Lung (tissue), 12 donors: ENCODE measurements around the gene ZNF784. TPM values are rescaled to one million over a fixed set of nuclear protein-coding genes. Genes with fewer than 3 reads are reported as not detected.
"Not testable (repeated sequence)": the region's sequence is repeated elsewhere in the genome, so short reads cannot be mapped to it uniquely, and the experiment has no call there.

Experiments used
- ATAC-seq: fragments of 200-7000 bp; cut with Tn5 transposase; one replicate; pipeline ENCODE4 v1.9.1; 2020; ENCODE audit warnings: moderate number of reproducible peaks; ENCODE audit not compliant: insufficient read depth, low FRiP score
- DNase-seq, 3 donors: peaks; one replicate each; pipeline ENCODE4 v3.0.0-alpha.2; 2013 to 2017
- H3K27ac ChIP-seq, 2 donors: one replicate each; pipeline ENCODE4 v1.5.1; 2013; ENCODE audit warnings: mild to moderate bottlenecking in 2 of 2, moderate library complexity in 2 of 2, control low read depth in 1 of 2, inconsistent platforms in 1 of 2, low read depth in 1 of 2, low read length in 1 of 2
- H3K27me3 ChIP-seq, 3 donors: one replicate each; pipeline ENCODE4 v1.5.1; 2013; ENCODE audit warnings: low read length in 2 of 3; ENCODE audit not compliant: control insufficient read depth in 3 of 3, insufficient read depth in 3 of 3
- H3K36me3 ChIP-seq, 4 donors: one replicate each; pipeline ENCODE4 v1.5.1; 2013; ENCODE audit warnings: low read length in 4 of 4, mild to moderate bottlenecking in 1 of 4, moderate library complexity in 1 of 4; ENCODE audit not compliant: control insufficient read depth in 4 of 4, insufficient read depth in 4 of 4
- H3K4me1 ChIP-seq, 5 donors: one replicate each; pipeline ENCODE4 v1.5.1; 2013; ENCODE audit warnings: low read length in 5 of 5, mild to moderate bottlenecking in 2 of 5, moderate library complexity in 1 of 5; ENCODE audit not compliant: control insufficient read depth in 5 of 5, insufficient read depth in 5 of 5
- H3K4me3 ChIP-seq: one replicate; pipeline ENCODE4 v1.5.1; 2013; ENCODE audit warnings: mild to moderate bottlenecking, control low read depth, moderate library complexity
- H3K9ac ChIP-seq, 2 donors: one replicate each; pipeline ENCODE4 v1.5.1; 2013; ENCODE audit warnings: low read length in 2 of 2, control low read depth in 1 of 2; ENCODE audit not compliant: insufficient read depth in 1 of 2
- H3K9me3 ChIP-seq, 4 donors: one replicate each; pipeline ENCODE4 v1.5.1; 2013; ENCODE audit warnings: low read length in 3 of 4, mild to moderate bottlenecking in 1 of 4, moderate library complexity in 1 of 4; ENCODE audit not compliant: control insufficient read depth in 4 of 4, insufficient read depth in 3 of 4
- WGBS, 2 donors: extraction: QIAGEN DNeasy Blood & Tissue Kit; methylation state at CpG; one replicate each; pipeline ENCODE4 v1.1.7; 2013; 5-methylcytosine and 5-hydroxymethylcytosine counted together
- polyA plus RNA-seq, 2 donors: library from polyadenylated mRNA; stranded (reverse); fragments of 200-250 nt; gene quantifications; one replicate each; pipeline ENCODE4 v1.2.1, GENCODE V29; 2013
- total RNA-seq, 2 donors: library from RNA; depleted of rRNA in 1 of 2; stranded (reverse); fragments of >200 nt in 1 of 2; gene quantifications; one replicate each; pipeline ENCODE4 v1.2.1, GENCODE V29; 2014 to 2021
- TF ChIP-seq, protein P1 (sequence below): IDR thresholded peaks from 2 replicates; pipeline ENCODE4 v1.5.1; 2012; ENCODE audit warnings: mild to moderate bottlenecking; ENCODE audit errors: control extremely low read depth, extremely low read depth
- donor health status: control.
- donor health status: control.
- donor health status: Bipolar disorder and iron deficiency.
- donor health status: healthy.
- donor health status: DM: yes; HTN: yes; CAD: no.

The ZNF784 gene
- total and polyA plus RNA-seq, 4 donors: 6.3 to 9.4 (median 6.9) TPM

DNA sequence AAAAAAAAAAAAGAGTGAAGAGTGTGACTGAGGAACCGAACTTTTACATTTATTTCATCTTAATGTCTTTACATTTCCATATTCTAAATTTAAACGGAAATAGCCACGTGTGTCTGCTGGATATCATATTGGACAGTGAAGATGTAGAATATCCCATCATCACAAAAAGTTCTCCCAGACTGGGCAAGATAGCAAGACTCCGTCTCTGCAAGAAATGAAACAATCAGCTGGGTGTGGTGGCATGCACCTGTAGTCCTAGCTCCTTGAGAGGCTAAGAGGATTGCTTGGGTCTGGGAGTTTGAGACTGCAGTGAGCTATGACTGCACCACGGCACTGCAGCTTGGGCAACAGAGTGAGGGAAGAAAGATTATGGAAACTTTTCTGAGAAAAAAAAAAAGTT lies 47.6 kb downstream of the ZNF784 start:
- 88 to 97% methylated on average over 5 of the region's 5 CpGs for WGBS, 2 donors
- Histone ChIP-seq H3K4me1 (peaks cover 3 to 9% (median 4%) of the 10 kb centered on the region in 5 donors), H3K9ac (no peak overlapping the region), H3K27me3 (no peaks in the 10 kb centered on the region), H3K4me3 (no peak overlapping the region), H3K36me3 (peaks cover 5 to 20% (median 6%) of the 10 kb centered on the region in 4 donors), H3K27ac (no peak overlapping the region), H3K9me3 (peaks cover 0 to 5% (median 0%) of the 10 kb centered on the region in 4 donors)
- DNase-seq (no peak), ATAC-seq (no peak)
- TF ChIP-seq, protein P1, sequence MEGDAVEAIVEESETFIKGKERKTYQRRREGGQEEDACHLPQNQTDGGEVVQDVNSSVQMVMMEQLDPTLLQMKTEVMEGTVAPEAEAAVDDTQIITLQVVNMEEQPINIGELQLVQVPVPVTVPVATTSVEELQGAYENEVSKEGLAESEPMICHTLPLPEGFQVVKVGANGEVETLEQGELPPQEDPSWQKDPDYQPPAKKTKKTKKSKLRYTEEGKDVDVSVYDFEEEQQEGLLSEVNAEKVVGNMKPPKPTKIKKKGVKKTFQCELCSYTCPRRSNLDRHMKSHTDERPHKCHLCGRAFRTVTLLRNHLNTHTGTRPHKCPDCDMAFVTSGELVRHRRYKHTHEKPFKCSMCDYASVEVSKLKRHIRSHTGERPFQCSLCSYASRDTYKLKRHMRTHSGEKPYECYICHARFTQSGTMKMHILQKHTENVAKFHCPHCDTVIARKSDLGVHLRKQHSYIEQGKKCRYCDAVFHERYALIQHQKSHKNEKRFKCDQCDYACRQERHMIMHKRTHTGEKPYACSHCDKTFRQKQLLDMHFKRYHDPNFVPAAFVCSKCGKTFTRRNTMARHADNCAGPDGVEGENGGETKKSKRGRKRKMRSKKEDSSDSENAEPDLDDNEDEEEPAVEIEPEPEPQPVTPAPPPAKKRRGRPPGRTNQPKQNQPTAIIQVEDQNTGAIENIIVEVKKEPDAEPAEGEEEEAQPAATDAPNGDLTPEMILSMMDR: no peak

DNA sequence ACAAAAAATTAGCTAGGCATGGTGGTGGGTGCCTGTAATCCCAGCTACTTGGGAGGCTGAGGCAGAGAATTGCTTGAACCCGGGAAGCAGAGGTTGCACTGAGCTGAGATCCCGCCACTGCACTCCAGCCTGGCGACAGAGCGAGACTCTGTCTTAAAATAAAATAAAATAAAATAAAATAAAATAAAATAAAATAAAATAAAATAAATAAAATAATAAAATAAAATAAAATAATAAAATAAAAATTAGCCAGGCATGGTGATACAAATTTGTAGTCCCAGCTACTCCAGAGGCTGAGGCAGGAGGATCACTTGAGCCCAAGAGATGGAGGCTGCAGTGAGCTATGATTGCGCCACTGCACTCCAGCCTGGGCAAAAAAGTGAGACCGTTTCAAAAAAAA lies 50.4 kb downstream of the ZNF784 start:
- H3K27me3 ChIP-seq, H3K4me3 ChIP-seq, DNase-seq, H3K9me3 ChIP-seq, H3K9ac ChIP-seq, H3K27ac ChIP-seq, ATAC-seq, H3K4me1 ChIP-seq: not testable (repeated sequence)
- WGBS, 2 donors: 89 to 93% methylated on average over 6 of the region's 6 CpGs
- peaks cover 5 to 19% (median 6%) of the 10 kb centered on the region in 4 donors for H3K36me3 ChIP-seq

Other genes with a start within 250 kb of the ZNF784 start
- 100 to 1,000 TPM in 1 of 2 donors, 10 to 100 TPM in 1; 14.3 to 106 TPM for gene TMEM190, start 247.7 kb downstream of the ZNF784 start, total RNA-seq
- 10 to 100 TPM; 56.2 to 68.8 TPM for gene TMEM190, start 247.7 kb downstream of the ZNF784 start, polyA plus RNA-seq
- gene TMEM238, start 240.3 kb downstream of the ZNF784 start, total RNA-seq: 10 to 100 TPM in 1 of 2 donors, under 1 TPM in 1; 0.43 to 31.0 TPM
- under 1 TPM; 0.76 to 0.89 TPM for gene TMEM238, start 240.3 kb downstream of the ZNF784 start, polyA plus RNA-seq
- 1,000 to 10,000 TPM in 1 of 2 donors, 100 to 1,000 TPM in 1; 272 to 1,742 TPM for gene RPL28, start 238.6 kb downstream of the ZNF784 start, total RNA-seq
- gene RPL28, start 238.6 kb downstream of the ZNF784 start, polyA plus RNA-seq: 1,000 to 10,000 TPM; 1,460 to 3,086 TPM
- 10 to 100 TPM; 22.8 to 25.6 TPM for gene UBE2S, start 216.8 kb downstream of the ZNF784 start, total RNA-seq
- 10 to 100 TPM; 11.3 to 17.3 TPM for gene UBE2S, start 216.8 kb downstream of the ZNF784 start, polyA plus RNA-seq
- under 1 TPM; 0.03 to 0.14 TPM for gene SHISA7, start 181.3 kb downstream of the ZNF784 start, total RNA-seq
- not detected for gene SHISA7, start 181.3 kb downstream of the ZNF784 start, polyA plus RNA-seq
- gene ISOC2, start 162.9 kb downstream of the ZNF784 start, total RNA-seq: 10 to 100 TPM; 34.9 to 63.2 TPM
- 10 to 100 TPM; 68.6 to 85.0 TPM for gene ISOC2, start 162.9 kb downstream of the ZNF784 start, polyA plus RNA-seq
- gene C19orf85, start 159.8 kb downstream of the ZNF784 start, total RNA-seq: not detected
- gene C19orf85, start 159.8 kb downstream of the ZNF784 start, polyA plus RNA-seq: not detected
- gene ZNF628, start 147.9 kb downstream of the ZNF784 start, total RNA-seq: 10 to 100 TPM in 1 of 2 donors, 1 to 10 TPM in 1; 2.0 to 12.3 TPM
- gene ZNF628, start 147.9 kb downstream of the ZNF784 start, polyA plus RNA-seq: 1 to 10 TPM; 7.5 to 8.0 TPM
- 10 to 100 TPM; 17.7 to 43.9 TPM for gene NAT14, start 139.4 kb downstream of the ZNF784 start, total RNA-seq
- gene NAT14, start 139.4 kb downstream of the ZNF784 start, polyA plus RNA-seq: 10 to 100 TPM; 22.6 to 46.2 TPM
- gene SSC5D, start 136.1 kb downstream of the ZNF784 start, total RNA-seq: 1 to 10 TPM; 6.8 to 8.4 TPM
- gene SSC5D, start 136.1 kb downstream of the ZNF784 start, polyA plus RNA-seq: 1 to 10 TPM in 1 of 2 donors, under 1 TPM in 1; 0.66 to 2.1 TPM
- gene SBK2, start 87.4 kb downstream of the ZNF784 start, total RNA-seq: under 1 TPM in 1 of 2 donors, not detected in 1; 0.31 TPM
- not detected for gene SBK2, start 87.4 kb downstream of the ZNF784 start, polyA plus RNA-seq
- gene SBK3, start 79.0 kb downstream of the ZNF784 start, total RNA-seq: 1 to 10 TPM in 1 of 2 donors, not detected in 1; 1.2 TPM
- under 1 TPM in 1 of 2 donors, not detected in 1; 0.81 TPM for gene SBK3, start 79.0 kb downstream of the ZNF784 start, polyA plus RNA-seq
- gene ZNF579, start 43.7 kb downstream of the ZNF784 start, total RNA-seq: 10 to 100 TPM in 1 of 2 donors, 1 to 10 TPM in 1; 4.3 to 20.8 TPM
- gene ZNF579, start 43.7 kb downstream of the ZNF784 start, polyA plus RNA-seq: 10 to 100 TPM in 1 of 2 donors, 1 to 10 TPM in 1; 6.5 to 13.6 TPM
- 10 to 100 TPM in 1 of 2 donors, 1 to 10 TPM in 1; 5.6 to 17.6 TPM for gene FIZ1, start 25.0 kb downstream of the ZNF784 start, total RNA-seq
- gene FIZ1, start 25.0 kb downstream of the ZNF784 start, polyA plus RNA-seq: 10 to 100 TPM in 1 of 2 donors, 1 to 10 TPM in 1; 7.5 to 12.3 TPM
- gene ZNF524, start 24.3 kb downstream of the ZNF784 start, total RNA-seq: 10 to 100 TPM; 12.6 to 26.3 TPM
- 10 to 100 TPM; 30.1 to 62.5 TPM for gene ZNF524, start 24.3 kb downstream of the ZNF784 start, polyA plus RNA-seq
- gene ZNF865, start 18.9 kb downstream of the ZNF784 start, total RNA-seq: 10 to 100 TPM in 1 of 2 donors, 1 to 10 TPM in 1; 5.1 to 19.3 TPM
- 10 to 100 TPM in 1 of 2 donors, 1 to 10 TPM in 1; 8.4 to 11.7 TPM for gene ZNF865, start 18.9 kb downstream of the ZNF784 start, polyA plus RNA-seq
- 10 to 100 TPM; 11.1 to 41.3 TPM for gene ZNF580, start 16.4 kb upstream of the ZNF784 start, total RNA-seq
- 10 to 100 TPM; 22.3 to 39.3 TPM for gene ZNF580, start 16.4 kb upstream of the ZNF784 start, polyA plus RNA-seq
- gene ZNF581, start 19.1 kb upstream of the ZNF784 start, total RNA-seq: 10 to 100 TPM; 15.7 to 18.1 TPM
- gene ZNF581, start 19.1 kb upstream of the ZNF784 start, polyA plus RNA-seq: 10 to 100 TPM; 15.0 to 15.5 TPM
- 10 to 100 TPM; 11.9 to 16.8 TPM for gene CCDC106, start 23.6 kb upstream of the ZNF784 start, total RNA-seq
- gene CCDC106, start 23.6 kb upstream of the ZNF784 start, polyA plus RNA-seq: 10 to 100 TPM in 1 of 2 donors, 1 to 10 TPM in 1; 8.3 to 25.9 TPM
- 100 to 1,000 TPM; 109 to 181 TPM for gene U2AF2, start 30.5 kb upstream of the ZNF784 start, total RNA-seq
- gene U2AF2, start 30.5 kb upstream of the ZNF784 start, polyA plus RNA-seq: 100 to 1,000 TPM; 114 to 149 TPM
- 100 to 1,000 TPM in 1 of 2 donors, 10 to 100 TPM in 1; 84.8 to 140 TPM for gene EPN1, start 50.7 kb upstream of the ZNF784 start, total RNA-seq
- 100 to 1,000 TPM in 1 of 2 donors, 10 to 100 TPM in 1; 92.0 to 107 TPM for gene EPN1, start 50.7 kb upstream of the ZNF784 start, polyA plus RNA-seq
- gene NLRP9, start 113.8 kb upstream of the ZNF784 start, total RNA-seq: not detected
- gene NLRP9, start 113.8 kb upstream of the ZNF784 start, polyA plus RNA-seq: not detected
- gene RFPL4A, start 134.5 kb upstream of the ZNF784 start, total RNA-seq: not detected
- not detected for gene RFPL4A, start 134.5 kb upstream of the ZNF784 start, polyA plus RNA-seq
- gene RFPL4AL1, start 144.6 kb upstream of the ZNF784 start, total RNA-seq: not detected
- not detected for gene RFPL4AL1, start 144.6 kb upstream of the ZNF784 start, polyA plus RNA-seq
- not detected for gene NLRP11, start 207.4 kb upstream of the ZNF784 start, total RNA-seq
- gene NLRP11, start 207.4 kb upstream of the ZNF784 start, polyA plus RNA-seq: not detected
- gene NLRP4, start 212.0 kb upstream of the ZNF784 start, total RNA-seq: under 1 TPM in 1 of 2 donors, not detected in 1; 0.11 TPM
- not detected for gene NLRP4, start 212.0 kb upstream of the ZNF784 start, polyA plus RNA-seq